ENCODE data around the gene SELENOS.
"Not testable (repeated sequence)": the region's sequence is repeated elsewhere in the genome, so short reads cannot be mapped to it uniquely, and the experiment has no call there.

Gene SELENOS

GRCh38 chr15:101296418-101297405 lies 19.4 kb upstream of the SELENOS start:
- Histone ChIP-seq H3K4me3 (ENCODE audit: insufficient read depth, low read depth, low read length, poor library complexity, severe bottlenecking) (no peak overlapping the region), H3K9me3 (ENCODE audit: control insufficient read depth, low read length) (no peaks in the 10 kb centered on the region), H3K4me1 (ENCODE audit: control insufficient read depth, insufficient read depth, low read length, poor library complexity, severe bottlenecking) (peaks cover 17% of the 10 kb centered on the region)

GRCh38 chr15:101295607-101296161 lies 18.4 kb upstream of the SELENOS start:
- H3K27me3 ChIP-seq (replicated peaks; ENCODE audit: control insufficient read depth, insufficient read depth, low read length, poor library complexity, severe bottlenecking) = no peaks in the 10 kb centered on the region
- peak overlapping the region; percentile 96 for H3K4me3 ChIP-seq (ENCODE audit: insufficient read depth, low read depth, low read length, poor library complexity, severe bottlenecking)
- no peaks in the 10 kb centered on the region for H3K9me3 ChIP-seq (ENCODE audit: control insufficient read depth, low read length)
- DNase-seq = no peak
- H3K27ac ChIP-seq (ENCODE audit: insufficient read depth, low read length, poor library complexity, severe bottlenecking) = peak overlapping the region; percentile 98
- H3K36me3 ChIP-seq (ENCODE audit: control insufficient read depth, insufficient read depth, low read length) = peaks cover 4% of the 10 kb centered on the region
- H3K4me1 ChIP-seq (ENCODE audit: control insufficient read depth, insufficient read depth, low read length, poor library complexity, severe bottlenecking) = peaks cover 20% of the 10 kb centered on the region

More at GRCh38 chr15:101296418-101297405, 19.4 kb upstream of the SELENOS start:
- no peak overlapping the region for H3K27ac ChIP-seq (ENCODE audit: insufficient read depth, low read length, poor library complexity, severe bottlenecking)
- H3K27me3 ChIP-seq (replicated peaks; ENCODE audit: control insufficient read depth, insufficient read depth, low read length, poor library complexity, severe bottlenecking) = no peaks in the 10 kb centered on the region
- DNase-seq = no peak
- H3K36me3 ChIP-seq (ENCODE audit: control insufficient read depth, insufficient read depth, low read length) = no peaks in the 10 kb centered on the region

- no peaks in the 10 kb centered on the region for H3K9me3 ChIP-seq (ENCODE audit: control insufficient read depth, low read length)
- H3K36me3 ChIP-seq (ENCODE audit: control insufficient read depth, insufficient read depth, low read length) = peaks cover 8% of the 10 kb centered on the region
- H3K4me3 ChIP-seq (ENCODE audit: insufficient read depth, low read depth, low read length, poor library complexity, severe bottlenecking) = peak within 1 kb of the TSS; percentile 96
- DNase-seq = peak; percentile 92 to 96 (median 96)
- peaks cover 20% of the 10 kb centered on the region for H3K4me1 ChIP-seq (ENCODE audit: control insufficient read depth, insufficient read depth, low read length, poor library complexity, severe bottlenecking)
- H3K27ac ChIP-seq (ENCODE audit: insufficient read depth, low read length, poor library complexity, severe bottlenecking) = peak within 1 kb of the TSS; percentile 98
- H3K27me3 ChIP-seq (replicated peaks; ENCODE audit: control insufficient read depth, insufficient read depth, low read length, poor library complexity, severe bottlenecking) = no peaks in the 10 kb centered on the region
These were observed 17.7 kb upstream of the SELENOS start, which contains the start of gene SNRPA1 for GRCh38 chr15:101294731-101295606. Gene SNRPA1, minus strand, starts transcription at chr15:101295248. Its CDS starts 70 bp downstream, at chr15:101295178.

GRCh38 chr15:101293122-101293521 lies 15.8 kb upstream of the SELENOS start:
- DNase-seq = no peak
- Histone ChIP-seq H3K4me3 (ENCODE audit: insufficient read depth, low read depth, low read length, poor library complexity, severe bottlenecking) (peak overlapping the region; percentile 96), H3K27ac (ENCODE audit: insufficient read depth, low read length, poor library complexity, severe bottlenecking) (peak overlapping the region; percentile 98)

GRCh38 chr15:101288905-101289513 lies 11.7 kb upstream of the SELENOS start:
- Histone ChIP-seq H3K36me3 (ENCODE audit: control insufficient read depth, insufficient read depth, low read length) (peaks cover 55% of the 10 kb centered on the region), H3K9me3 (ENCODE audit: control insufficient read depth, low read length) (no peaks in the 10 kb centered on the region), H3K4me1 (ENCODE audit: control insufficient read depth, insufficient read depth, low read length, poor library complexity, severe bottlenecking) (peaks cover 20% of the 10 kb centered on the region), H3K4me3 (ENCODE audit: insufficient read depth, low read depth, low read length, poor library complexity, severe bottlenecking) (no peak overlapping the region), H3K27ac (ENCODE audit: insufficient read depth, low read length, poor library complexity, severe bottlenecking) (no peak overlapping the region), H3K27me3 (replicated peaks; ENCODE audit: control insufficient read depth, insufficient read depth, low read length, poor library complexity, severe bottlenecking) (no peaks in the 10 kb centered on the region)
- no peak for DNase-seq

More at GRCh38 chr15:101293122-101293521, 15.8 kb upstream of the SELENOS start:
- H3K9me3 ChIP-seq (ENCODE audit: control insufficient read depth, low read length) = no peaks in the 10 kb centered on the region
- peaks cover 20% of the 10 kb centered on the region for H3K4me1 ChIP-seq (ENCODE audit: control insufficient read depth, insufficient read depth, low read length, poor library complexity, severe bottlenecking)
- H3K36me3 ChIP-seq (ENCODE audit: control insufficient read depth, insufficient read depth, low read length) = peaks cover 21% of the 10 kb centered on the region
- H3K27me3 ChIP-seq (replicated peaks; ENCODE audit: control insufficient read depth, insufficient read depth, low read length, poor library complexity, severe bottlenecking) = no peaks in the 10 kb centered on the region

GRCh38 chr15:101287342-101287741 lies 10.1 kb upstream of the SELENOS start:
- H3K4me1 ChIP-seq (ENCODE audit: control insufficient read depth, insufficient read depth, low read length, poor library complexity, severe bottlenecking); H3K27ac ChIP-seq (ENCODE audit: insufficient read depth, low read length, poor library complexity, severe bottlenecking); H3K9me3 ChIP-seq (ENCODE audit: control insufficient read depth, low read length); H3K27me3 ChIP-seq (replicated peaks; ENCODE audit: control insufficient read depth, insufficient read depth, low read length, poor library complexity, severe bottlenecking); DNase-seq; H3K4me3 ChIP-seq (ENCODE audit: insufficient read depth, low read depth, low read length, poor library complexity, severe bottlenecking): not testable (repeated sequence)
- peaks cover 70% of the 10 kb centered on the region for H3K36me3 ChIP-seq (ENCODE audit: control insufficient read depth, insufficient read depth, low read length)

- Histone ChIP-seq H3K36me3 (ENCODE audit: control insufficient read depth, insufficient read depth, low read length) (peaks cover 77% of the 10 kb centered on the region), H3K9me3 (ENCODE audit: control insufficient read depth, low read length) (no peaks in the 10 kb centered on the region), H3K4me3 (ENCODE audit: insufficient read depth, low read depth, low read length, poor library complexity, severe bottlenecking) (no peak overlapping the region), H3K27me3 (replicated peaks; ENCODE audit: control insufficient read depth, insufficient read depth, low read length, poor library complexity, severe bottlenecking) (no peaks in the 10 kb centered on the region), H3K27ac (ENCODE audit: insufficient read depth, low read length, poor library complexity, severe bottlenecking) (no peak overlapping the region), H3K4me1 (ENCODE audit: control insufficient read depth, insufficient read depth, low read length, poor library complexity, severe bottlenecking) (peaks cover 2% of the 10 kb centered on the region)
- no peak for DNase-seq
These were observed 9.3 kb upstream of the SELENOS start for GRCh38 chr15:101286471-101287114.

GRCh38 chr15:101283931-101284330 lies 6.6 kb upstream of the SELENOS start:
- H3K4me3 ChIP-seq (ENCODE audit: insufficient read depth, low read depth, low read length, poor library complexity, severe bottlenecking) = no peak overlapping the region
- H3K27me3 ChIP-seq (replicated peaks; ENCODE audit: control insufficient read depth, insufficient read depth, low read length, poor library complexity, severe bottlenecking) = no peaks in the 10 kb centered on the region
- H3K9me3 ChIP-seq (ENCODE audit: control insufficient read depth, low read length) = no peaks in the 10 kb centered on the region
- H3K4me1 ChIP-seq (ENCODE audit: control insufficient read depth, insufficient read depth, low read length, poor library complexity, severe bottlenecking) = no peaks in the 10 kb centered on the region
- H3K36me3 ChIP-seq (ENCODE audit: control insufficient read depth, insufficient read depth, low read length) = peaks cover 74% of the 10 kb centered on the region
- DNase-seq = no peak
- H3K27ac ChIP-seq (ENCODE audit: insufficient read depth, low read length, poor library complexity, severe bottlenecking) = no peak overlapping the region

- no peaks in the 10 kb centered on the region for H3K27me3 ChIP-seq (replicated peaks; ENCODE audit: control insufficient read depth, insufficient read depth, low read length, poor library complexity, severe bottlenecking)
- no peaks in the 10 kb centered on the region for H3K9me3 ChIP-seq (ENCODE audit: control insufficient read depth, low read length)
- no peak for DNase-seq
- no peak overlapping the region for H3K4me3 ChIP-seq (ENCODE audit: insufficient read depth, low read depth, low read length, poor library complexity, severe bottlenecking)
- H3K4me1 ChIP-seq (ENCODE audit: control insufficient read depth, insufficient read depth, low read length, poor library complexity, severe bottlenecking) = peaks cover 14% of the 10 kb centered on the region
- H3K27ac ChIP-seq (ENCODE audit: insufficient read depth, low read length, poor library complexity, severe bottlenecking) = no peak overlapping the region
- peaks cover 46% of the 10 kb centered on the region for H3K36me3 ChIP-seq (ENCODE audit: control insufficient read depth, insufficient read depth, low read length)
These were observed 2.7 kb upstream of the SELENOS start for GRCh38 chr15:101280007-101280406.

All from effector memory CD4-positive, alpha-beta T cell (primary cell).